Fibroblast of lung (primary cell): Measurements from ENCODE around the gene INTS1.

Experiments used
- CTCF ChIP-seq, 2 donors: IDR thresholded peaks in 1 of 2; conservative IDR thresholded peaks in 1 of 2; 1 replicate in 1 of 2; 2 replicates in 1 of 2; pipeline ENCODE4 v1.5.1; 2011 to 2012; ENCODE audit warnings: low read length in 2 of 2, control low read depth in 1 of 2, inconsistent platforms in 1 of 2, low read depth in 1 of 2, mild to moderate bottlenecking in 1 of 2
- EZH2 ChIP-seq: IDR thresholded peaks from 2 replicates; pipeline ENCODE4 v1.5.1; 2012; ENCODE audit warnings: low read length, control low read depth, mild to moderate bottlenecking; ENCODE audit errors: missing control alignments

DNA sequence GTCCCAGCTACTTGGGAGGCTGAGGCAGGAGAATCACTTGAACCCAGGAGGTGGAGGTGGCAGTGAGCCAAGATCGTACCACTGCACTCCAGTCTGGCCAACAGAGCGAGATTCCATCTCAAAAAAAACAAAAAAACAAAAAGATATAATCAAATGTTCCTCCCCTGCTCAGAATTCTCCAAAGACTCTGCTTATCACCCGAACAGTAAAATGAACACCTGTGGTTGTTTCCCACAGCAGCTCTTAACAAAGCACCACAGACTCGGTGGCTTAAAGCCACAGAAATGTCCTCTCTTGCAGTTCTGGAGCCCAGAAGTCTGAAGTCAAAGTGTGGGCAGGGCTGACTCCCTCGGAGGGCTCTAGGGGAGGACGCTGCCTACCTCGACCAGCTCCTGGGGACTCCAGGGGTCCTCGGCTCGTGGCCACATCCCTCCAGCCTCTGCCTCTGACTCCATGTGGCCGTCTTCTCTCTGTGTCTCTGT is 4.1 kb upstream of the INTS1 start:
- TF ChIP-seq CTCF (conservative IDR thresholded peaks at IDR 0.05 in 1 of 2, IDR thresholded peaks at IDR 0.05 in 1 of 2; ENCODE audit: low read depth in 1 of 2, low read length in 2 of 2) (no peak), EZH2 (no peak)
